WTC11 (cell line): Measurements from ENCODE around the gene MAGI3. TPM values are rescaled to one million over a fixed set of nuclear protein-coding genes. Genes with fewer than 3 reads are reported as not detected.

ENCODE experiments used
- ATAC-seq: fragments of 200-7000 bp; cut with Tn5 transposase; 2 replicates; pipeline ENCODE4 v1.10.0; 2021; ENCODE audit warnings: mild to moderate bottlenecking, moderate library complexity
- CTCF ChIA-PET: fragments of 300-600 bp; sonication (Branson Sonifier 250); formaldehyde crosslinking; loops from one replicate; lab custom pipeline; 2021; ENCODE audit warnings: antibody characterized with exemption; lab: Charles Lee
- POLR2A ChIA-PET: fragments of 350-600 bp; sonication (Branson Sonifier 250); formaldehyde crosslinking; loops from one replicate; lab custom pipeline; 2021; ENCODE audit warnings: antibody characterized with exemption; lab: Charles Lee
- DNase-seq: peaks from one replicate; pipeline ENCODE4 v3.0.0; 2021; ENCODE audit warnings: low spot score
- H3K27ac Mint-ChIP-seq: 2 replicates; pipeline ENCODE4 v1.8.0; 2021; ENCODE audit warnings: mixed read lengths
- H3K27me3 Mint-ChIP-seq: 2 replicates; pipeline ENCODE4 v1.8.0; 2021; ENCODE audit warnings: low read depth, mild to moderate bottlenecking, moderate library complexity, mixed read lengths
- H3K36me3 Mint-ChIP-seq: 2 replicates; pipeline ENCODE4 v1.8.0; 2021; ENCODE audit warnings: mixed read lengths
- H3K4me1 Mint-ChIP-seq: 2 replicates; pipeline ENCODE4 v1.8.0; 2022; ENCODE audit warnings: mixed read lengths
- H3K4me3 Mint-ChIP-seq: 2 replicates; pipeline ENCODE4 v1.8.0; 2021; ENCODE audit warnings: mild to moderate bottlenecking, moderate library complexity, mixed read lengths
- H3K9me3 Mint-ChIP-seq: 2 replicates; pipeline ENCODE4 v1.8.0; 2021; ENCODE audit warnings: mixed read lengths
- CREM ChIP-seq: sonication (generic); formaldehyde crosslinking; IDR thresholded peaks from 2 replicates; pipeline ENCODE4 v1.8.1; 2022; ENCODE audit warnings: mild to moderate bottlenecking, missing genetic modification reagents, moderate library complexity
- ERG ChIP-seq: fragments of 250-450 bp; sonication (Bioruptor Pico); IDR thresholded peaks from 2 replicates; pipeline ENCODE4 v1.8.0; 2021; ENCODE audit warnings: mild to moderate bottlenecking
- JUN ChIP-seq: sonication (generic); formaldehyde crosslinking; IDR thresholded peaks from 2 replicates; pipeline ENCODE4 v1.8.0; 2023; ENCODE audit warnings: mild to moderate bottlenecking, missing genetic modification reagents
- KAT7 ChIP-seq: sonication (generic); formaldehyde crosslinking; IDR thresholded peaks from 2 replicates; pipeline ENCODE4 v1.8.1; 2023; ENCODE audit warnings: missing genetic modification reagents, mild to moderate bottlenecking, borderline replicate concordance
- MXD4 ChIP-seq: fragments of 250-450 bp; sonication (Bioruptor Pico); IDR thresholded peaks from 2 replicates; pipeline ENCODE4 v1.8.0; 2021; ENCODE audit warnings: mild to moderate bottlenecking, moderate library complexity, borderline replicate concordance
- NFE2L1 ChIP-seq: sonication (generic); formaldehyde crosslinking; IDR thresholded peaks from 2 replicates; pipeline ENCODE4 v1.8.1; 2023; ENCODE audit warnings: missing genetic modification reagents
- NR1H2 ChIP-seq: sonication (generic); formaldehyde crosslinking; IDR thresholded peaks from 2 replicates; pipeline ENCODE4 v1.9.0; 2021; ENCODE audit warnings: mild to moderate bottlenecking, moderate library complexity, missing genetic modification reagents
- SMAD3 ChIP-seq: sonication (generic); formaldehyde crosslinking; IDR thresholded peaks from 2 replicates; pipeline ENCODE4 v1.8.0; 2022; ENCODE audit warnings: missing genetic modification reagents, mild to moderate bottlenecking, borderline replicate concordance
- SMAD4 ChIP-seq: sonication (generic); formaldehyde crosslinking; IDR thresholded peaks from 2 replicates; pipeline ENCODE4 v1.8.0; 2022; ENCODE audit warnings: mild to moderate bottlenecking, missing genetic modification reagents
- SOX15 ChIP-seq: fragments of 250-450 bp; sonication (Bioruptor Pico); IDR thresholded peaks from 2 replicates; pipeline ENCODE4 v1.9.0; 2021; ENCODE audit warnings: mild to moderate bottlenecking
- ZNF121 ChIP-seq: sonication (generic); formaldehyde crosslinking; IDR thresholded peaks from 2 replicates; pipeline ENCODE4 v1.8.0; 2023; ENCODE audit warnings: missing genetic modification reagents
- ZNF263 ChIP-seq: sonication (generic); formaldehyde crosslinking; IDR thresholded peaks from 2 replicates; pipeline ENCODE4 v1.8.1; 2022; ENCODE audit warnings: low read depth, mild to moderate bottlenecking, moderate library complexity, missing genetic modification reagents
- ZNF396 ChIP-seq: fragments of 250-450 bp; sonication (Bioruptor Pico); IDR thresholded peaks from 2 replicates; pipeline ENCODE4 v1.8.0; 2021; ENCODE audit warnings: mild to moderate bottlenecking, moderate library complexity, borderline replicate concordance
- ZNF423 ChIP-seq: fragments of 250-450 bp; sonication (Bioruptor Pico); IDR thresholded peaks from 2 replicates; pipeline ENCODE4 v2.1.2; 2022; ENCODE audit warnings: mild to moderate bottlenecking, moderate library complexity
- total RNA-seq: library from RNA; stranded (reverse); gene quantifications from 3 replicates; pipeline ENCODE4 v1.2.3, GENCODE V29; 2021
- TF ChIP-seq, protein P1 (sequence below): fragments of 200-600 bp; IDR thresholded peaks from 2 replicates; pipeline ENCODE4 v1.8.0; 2022; ENCODE audit warnings: antibody characterized with exemption
- TF ChIP-seq, protein P2 (sequence below): sonication (generic); formaldehyde crosslinking; IDR thresholded peaks from 2 replicates; pipeline ENCODE4 v1.8.0; 2022; ENCODE audit warnings: missing genetic modification reagents
- TF ChIP-seq, protein P3 (sequence below): fragments of 250-450 bp; sonication (Bioruptor Pico); IDR thresholded peaks from 2 replicates; pipeline ENCODE4 v1.9.0; 2021; ENCODE audit warnings: mild to moderate bottlenecking
- TF ChIP-seq, protein P4 (sequence below): fragments of 250-450 bp; sonication (Bioruptor Pico); IDR thresholded peaks from 2 replicates; pipeline ENCODE4 v2.1.2; 2022; ENCODE audit warnings: mild to moderate bottlenecking, moderate library complexity
- TF ChIP-seq, protein P5 (sequence below): sonication (generic); formaldehyde crosslinking; IDR thresholded peaks from 2 replicates; pipeline ENCODE4 v1.8.0; 2023; ENCODE audit warnings: missing genetic modification reagents, mild to moderate bottlenecking, borderline replicate concordance

Gene MAGI3
- total RNA-seq, 1 experiment from 2014 or later = 9.7 TPM

DNA sequence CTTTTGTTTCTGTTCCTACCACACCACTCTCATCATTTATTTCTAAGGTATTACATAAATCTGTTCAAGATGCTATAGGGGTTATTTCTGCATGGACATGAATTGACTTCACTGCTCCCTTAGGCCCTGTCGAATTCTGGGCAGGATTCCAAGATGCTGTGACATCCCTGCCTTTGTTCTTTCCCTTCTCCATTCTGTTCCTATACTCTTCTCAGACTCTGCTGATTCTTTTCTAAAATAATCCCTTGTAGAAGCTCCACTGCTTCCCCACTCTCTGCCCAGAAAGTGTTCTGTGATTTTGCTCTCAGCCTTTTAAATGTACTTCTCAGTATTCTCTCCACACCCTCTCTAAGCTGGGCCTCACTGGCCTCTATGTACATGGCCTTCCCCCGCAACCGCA lies 269.8 kb downstream of the MAGI3 start:
- Mint-ChIP-seq H3K4me1 (no peaks in the 10 kb centered on the region), H3K27ac (no peak overlapping the region), H3K36me3 (no peaks in the 10 kb centered on the region), H3K9me3 (no peaks in the 10 kb centered on the region), H3K4me3 (no peak overlapping the region), H3K27me3 (no peaks in the 10 kb centered on the region)
- POLR2A ChIA-PET = no interaction called here
- CTCF ChIA-PET = no interaction called here
- TF ChIP-seq NR1H2 (CRISPR knock-in tag) = no peak
- TF ChIP-seq NFE2L1 (CRISPR knock-in tag) = no peak
- TF ChIP-seq, protein P1, sequence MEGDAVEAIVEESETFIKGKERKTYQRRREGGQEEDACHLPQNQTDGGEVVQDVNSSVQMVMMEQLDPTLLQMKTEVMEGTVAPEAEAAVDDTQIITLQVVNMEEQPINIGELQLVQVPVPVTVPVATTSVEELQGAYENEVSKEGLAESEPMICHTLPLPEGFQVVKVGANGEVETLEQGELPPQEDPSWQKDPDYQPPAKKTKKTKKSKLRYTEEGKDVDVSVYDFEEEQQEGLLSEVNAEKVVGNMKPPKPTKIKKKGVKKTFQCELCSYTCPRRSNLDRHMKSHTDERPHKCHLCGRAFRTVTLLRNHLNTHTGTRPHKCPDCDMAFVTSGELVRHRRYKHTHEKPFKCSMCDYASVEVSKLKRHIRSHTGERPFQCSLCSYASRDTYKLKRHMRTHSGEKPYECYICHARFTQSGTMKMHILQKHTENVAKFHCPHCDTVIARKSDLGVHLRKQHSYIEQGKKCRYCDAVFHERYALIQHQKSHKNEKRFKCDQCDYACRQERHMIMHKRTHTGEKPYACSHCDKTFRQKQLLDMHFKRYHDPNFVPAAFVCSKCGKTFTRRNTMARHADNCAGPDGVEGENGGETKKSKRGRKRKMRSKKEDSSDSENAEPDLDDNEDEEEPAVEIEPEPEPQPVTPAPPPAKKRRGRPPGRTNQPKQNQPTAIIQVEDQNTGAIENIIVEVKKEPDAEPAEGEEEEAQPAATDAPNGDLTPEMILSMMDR = no peak
- ATAC-seq (no peak), DNase-seq (no peak)

DNA sequence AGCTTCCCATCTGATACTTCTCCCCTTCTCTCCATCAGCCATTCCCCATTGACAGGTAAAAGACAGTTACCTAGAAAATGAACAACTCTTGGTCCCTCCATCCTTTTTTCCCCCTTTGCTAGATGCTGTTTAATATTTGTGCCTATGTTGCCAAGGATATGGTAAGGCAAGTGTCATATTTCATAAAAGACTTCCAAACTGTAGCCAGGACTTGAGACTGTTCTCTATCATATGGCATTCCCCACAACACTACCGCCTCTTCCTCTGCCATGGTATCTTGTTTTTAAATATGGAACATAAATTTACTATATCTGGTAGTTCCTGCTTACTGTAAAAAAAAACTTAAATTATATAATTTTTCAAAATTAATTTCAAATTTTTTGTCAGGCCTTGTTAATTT lies 271.8 kb downstream of the MAGI3 start:
- DNase-seq = no peak
- CTCF ChIA-PET = no interaction called here
- no peak overlapping the region for H3K4me3 Mint-ChIP-seq
- H3K27ac Mint-ChIP-seq = no peak overlapping the region
- H3K4me1 Mint-ChIP-seq = no peaks in the 10 kb centered on the region
- H3K9me3 Mint-ChIP-seq = no peaks in the 10 kb centered on the region; the same call in 1 of the 2 replicates
- no peaks in the 10 kb centered on the region for H3K36me3 Mint-ChIP-seq
- POLR2A ChIA-PET = no interaction called here
- no peaks in the 10 kb centered on the region for H3K27me3 Mint-ChIP-seq
- no peak for ATAC-seq
- TF ChIP-seq SOX15 (CRISPR knock-in tag) (no peak), SMAD3 (no peak), ZNF396 (CRISPR knock-in tag) (no peak), CREM (no peak), ERG (no peak), KAT7 (CRISPR knock-in tag) (no peak), ZNF423 (CRISPR knock-in tag) (no peak), SMAD4 (no peak), ZNF263 (no peak), NR1H2 (CRISPR knock-in tag) (no peak), MXD4 (CRISPR knock-in tag) (no peak), JUN (CRISPR knock-in tag) (no peak), ZNF121 (CRISPR knock-in tag) (no peak)
- TF ChIP-seq, protein P2, sequence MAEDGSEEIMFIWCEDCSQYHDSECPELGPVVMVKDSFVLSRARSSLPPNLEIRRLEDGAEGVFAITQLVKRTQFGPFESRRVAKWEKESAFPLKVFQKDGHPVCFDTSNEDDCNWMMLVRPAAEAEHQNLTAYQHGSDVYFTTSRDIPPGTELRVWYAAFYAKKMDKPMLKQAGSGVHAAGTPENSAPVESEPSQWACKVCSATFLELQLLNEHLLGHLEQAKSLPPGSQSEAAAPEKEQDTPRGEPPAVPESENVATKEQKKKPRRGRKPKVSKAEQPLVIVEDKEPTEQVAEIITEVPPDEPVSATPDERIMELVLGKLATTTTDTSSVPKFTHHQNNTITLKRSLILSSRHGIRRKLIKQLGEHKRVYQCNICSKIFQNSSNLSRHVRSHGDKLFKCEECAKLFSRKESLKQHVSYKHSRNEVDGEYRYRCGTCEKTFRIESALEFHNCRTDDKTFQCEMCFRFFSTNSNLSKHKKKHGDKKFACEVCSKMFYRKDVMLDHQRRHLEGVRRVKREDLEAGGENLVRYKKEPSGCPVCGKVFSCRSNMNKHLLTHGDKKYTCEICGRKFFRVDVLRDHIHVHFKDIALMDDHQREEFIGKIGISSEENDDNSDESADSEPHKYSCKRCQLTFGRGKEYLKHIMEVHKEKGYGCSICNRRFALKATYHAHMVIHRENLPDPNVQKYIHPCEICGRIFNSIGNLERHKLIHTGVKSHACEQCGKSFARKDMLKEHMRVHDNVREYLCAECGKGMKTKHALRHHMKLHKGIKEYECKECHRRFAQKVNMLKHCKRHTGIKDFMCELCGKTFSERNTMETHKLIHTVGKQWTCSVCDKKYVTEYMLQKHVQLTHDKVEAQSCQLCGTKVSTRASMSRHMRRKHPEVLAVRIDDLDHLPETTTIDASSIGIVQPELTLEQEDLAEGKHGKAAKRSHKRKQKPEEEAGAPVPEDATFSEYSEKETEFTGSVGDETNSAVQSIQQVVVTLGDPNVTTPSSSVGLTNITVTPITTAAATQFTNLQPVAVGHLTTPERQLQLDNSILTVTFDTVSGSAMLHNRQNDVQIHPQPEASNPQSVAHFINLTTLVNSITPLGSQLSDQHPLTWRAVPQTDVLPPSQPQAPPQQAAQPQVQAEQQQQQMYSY (CRISPR knock-in tag) = no peak
- TF ChIP-seq, protein P3, sequence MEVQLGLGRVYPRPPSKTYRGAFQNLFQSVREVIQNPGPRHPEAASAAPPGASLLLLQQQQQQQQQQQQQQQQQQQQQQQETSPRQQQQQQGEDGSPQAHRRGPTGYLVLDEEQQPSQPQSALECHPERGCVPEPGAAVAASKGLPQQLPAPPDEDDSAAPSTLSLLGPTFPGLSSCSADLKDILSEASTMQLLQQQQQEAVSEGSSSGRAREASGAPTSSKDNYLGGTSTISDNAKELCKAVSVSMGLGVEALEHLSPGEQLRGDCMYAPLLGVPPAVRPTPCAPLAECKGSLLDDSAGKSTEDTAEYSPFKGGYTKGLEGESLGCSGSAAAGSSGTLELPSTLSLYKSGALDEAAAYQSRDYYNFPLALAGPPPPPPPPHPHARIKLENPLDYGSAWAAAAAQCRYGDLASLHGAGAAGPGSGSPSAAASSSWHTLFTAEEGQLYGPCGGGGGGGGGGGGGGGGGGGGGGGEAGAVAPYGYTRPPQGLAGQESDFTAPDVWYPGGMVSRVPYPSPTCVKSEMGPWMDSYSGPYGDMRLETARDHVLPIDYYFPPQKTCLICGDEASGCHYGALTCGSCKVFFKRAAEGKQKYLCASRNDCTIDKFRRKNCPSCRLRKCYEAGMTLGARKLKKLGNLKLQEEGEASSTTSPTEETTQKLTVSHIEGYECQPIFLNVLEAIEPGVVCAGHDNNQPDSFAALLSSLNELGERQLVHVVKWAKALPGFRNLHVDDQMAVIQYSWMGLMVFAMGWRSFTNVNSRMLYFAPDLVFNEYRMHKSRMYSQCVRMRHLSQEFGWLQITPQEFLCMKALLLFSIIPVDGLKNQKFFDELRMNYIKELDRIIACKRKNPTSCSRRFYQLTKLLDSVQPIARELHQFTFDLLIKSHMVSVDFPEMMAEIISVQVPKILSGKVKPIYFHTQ (CRISPR knock-in tag) = no peak
- TF ChIP-seq, protein P4, sequence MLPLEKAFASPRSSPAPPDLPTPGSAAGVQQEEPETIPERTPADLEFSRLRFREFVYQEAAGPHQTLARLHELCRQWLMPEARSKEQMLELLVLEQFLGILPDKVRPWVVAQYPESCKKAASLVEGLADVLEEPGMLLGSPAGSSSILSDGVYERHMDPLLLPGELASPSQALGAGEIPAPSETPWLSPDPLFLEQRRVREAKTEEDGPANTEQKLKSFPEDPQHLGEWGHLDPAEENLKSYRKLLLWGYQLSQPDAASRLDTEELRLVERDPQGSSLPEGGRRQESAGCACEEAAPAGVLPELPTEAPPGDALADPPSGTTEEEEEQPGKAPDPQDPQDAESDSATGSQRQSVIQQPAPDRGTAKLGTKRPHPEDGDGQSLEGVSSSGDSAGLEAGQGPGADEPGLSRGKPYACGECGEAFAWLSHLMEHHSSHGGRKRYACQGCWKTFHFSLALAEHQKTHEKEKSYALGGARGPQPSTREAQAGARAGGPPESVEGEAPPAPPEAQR (CRISPR knock-in tag) = no peak
- TF ChIP-seq, protein P5, sequence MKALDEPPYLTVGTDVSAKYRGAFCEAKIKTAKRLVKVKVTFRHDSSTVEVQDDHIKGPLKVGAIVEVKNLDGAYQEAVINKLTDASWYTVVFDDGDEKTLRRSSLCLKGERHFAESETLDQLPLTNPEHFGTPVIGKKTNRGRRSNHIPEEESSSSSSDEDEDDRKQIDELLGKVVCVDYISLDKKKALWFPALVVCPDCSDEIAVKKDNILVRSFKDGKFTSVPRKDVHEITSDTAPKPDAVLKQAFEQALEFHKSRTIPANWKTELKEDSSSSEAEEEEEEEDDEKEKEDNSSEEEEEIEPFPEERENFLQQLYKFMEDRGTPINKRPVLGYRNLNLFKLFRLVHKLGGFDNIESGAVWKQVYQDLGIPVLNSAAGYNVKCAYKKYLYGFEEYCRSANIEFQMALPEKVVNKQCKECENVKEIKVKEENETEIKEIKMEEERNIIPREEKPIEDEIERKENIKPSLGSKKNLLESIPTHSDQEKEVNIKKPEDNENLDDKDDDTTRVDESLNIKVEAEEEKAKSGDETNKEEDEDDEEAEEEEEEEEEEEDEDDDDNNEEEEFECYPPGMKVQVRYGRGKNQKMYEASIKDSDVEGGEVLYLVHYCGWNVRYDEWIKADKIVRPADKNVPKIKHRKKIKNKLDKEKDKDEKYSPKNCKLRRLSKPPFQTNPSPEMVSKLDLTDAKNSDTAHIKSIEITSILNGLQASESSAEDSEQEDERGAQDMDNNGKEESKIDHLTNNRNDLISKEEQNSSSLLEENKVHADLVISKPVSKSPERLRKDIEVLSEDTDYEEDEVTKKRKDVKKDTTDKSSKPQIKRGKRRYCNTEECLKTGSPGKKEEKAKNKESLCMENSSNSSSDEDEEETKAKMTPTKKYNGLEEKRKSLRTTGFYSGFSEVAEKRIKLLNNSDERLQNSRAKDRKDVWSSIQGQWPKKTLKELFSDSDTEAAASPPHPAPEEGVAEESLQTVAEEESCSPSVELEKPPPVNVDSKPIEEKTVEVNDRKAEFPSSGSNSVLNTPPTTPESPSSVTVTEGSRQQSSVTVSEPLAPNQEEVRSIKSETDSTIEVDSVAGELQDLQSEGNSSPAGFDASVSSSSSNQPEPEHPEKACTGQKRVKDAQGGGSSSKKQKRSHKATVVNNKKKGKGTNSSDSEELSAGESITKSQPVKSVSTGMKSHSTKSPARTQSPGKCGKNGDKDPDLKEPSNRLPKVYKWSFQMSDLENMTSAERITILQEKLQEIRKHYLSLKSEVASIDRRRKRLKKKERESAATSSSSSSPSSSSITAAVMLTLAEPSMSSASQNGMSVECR = no peak
